Thyroid gland (tissue), 4 donors: ENCODE results near the gene AK8. TPM values are rescaled to one million over a fixed set of nuclear protein-coding genes. Genes with fewer than 3 reads are reported as not detected.

Experiments
- DNase-seq, 2 donors: peaks; one replicate each; pipeline ENCODE4 v3.0.0-alpha.2; 2019
- H3K27ac ChIP-seq, 3 donors: fragments of 200-600 bp; sonication (generic); 1 replicate in 2 of 3; 2 replicates in 1 of 3; pipeline ENCODE4 v1.5.1; 2016 to 2019; ENCODE audit warnings: mild to moderate bottlenecking in 1 of 3, moderate library complexity in 1 of 3
- H3K27me3 ChIP-seq: fragments of 200-600 bp; sonication (generic); one replicate; pipeline ENCODE4 v1.5.1; 2019
- H3K36me3 ChIP-seq, 2 donors: fragments of 200-600 bp; sonication (generic); one replicate each; pipeline ENCODE4 v1.5.1; 2016 to 2019
- H3K4me1 ChIP-seq, 2 donors: fragments of 200-600 bp; sonication (generic); one replicate each; pipeline ENCODE4 v1.5.1; 2017 to 2019
- H3K4me3 ChIP-seq, 3 donors: fragments of 200-600 bp; sonication (generic); replicated peaks in 1 of 3; 1 replicate in 2 of 3; 2 replicates in 1 of 3; pipeline ENCODE4 v1.5.1; 2016; ENCODE audit warnings: mild to moderate bottlenecking in 1 of 3
- H3K9me3 ChIP-seq: fragments of 200-600 bp; sonication (generic); one replicate; pipeline ENCODE4 v1.5.1; 2017
- POLR2A ChIP-seq, 2 donors: fragments of 450-650 bp; IDR thresholded peaks; one replicate each; pipeline ENCODE4 v1.6.1; 2017; ENCODE audit warnings: antibody characterized with exemption in 2 of 2, mild to moderate bottlenecking in 2 of 2, moderate library complexity in 1 of 2
- WGBS, 2 donors: methylation state at CpG; one replicate each; pipeline ENCODE4 v1.1.5; 2017; 5-methylcytosine and 5-hydroxymethylcytosine counted together
- intact Hi-C: fragments of 100-400 bp; cut with DNase I; formaldehyde crosslinking; loops from one replicate; pipeline ENCODE4 v1.15.1; 2023
- total RNA-seq, 4 donors: library from RNA; depleted of rRNA; stranded (reverse); fragments of >200 nt; gene quantifications; one replicate each; pipeline ENCODE4 v1.2.3, GENCODE V29; 2016
- TF ChIP-seq, protein P1 (sequence below), 6 experiments: fragments of 200-600 bp in 3 of 6; fragments of 450-650 bp in 3 of 6; sonication (generic) in 3 of 6; IDR thresholded peaks; one replicate each; pipeline ENCODE4 v1.5.1; 2016 to 2019; ENCODE audit warnings: antibody characterized with exemption in 6 of 6, mild to moderate bottlenecking in 2 of 6, inconsistent platforms in 1 of 6, moderate library complexity in 1 of 6

The AK8 gene
- total RNA-seq, 4 donors from 2014 or later: 5.4 to 9.9 (median 8.0) TPM

DNA sequence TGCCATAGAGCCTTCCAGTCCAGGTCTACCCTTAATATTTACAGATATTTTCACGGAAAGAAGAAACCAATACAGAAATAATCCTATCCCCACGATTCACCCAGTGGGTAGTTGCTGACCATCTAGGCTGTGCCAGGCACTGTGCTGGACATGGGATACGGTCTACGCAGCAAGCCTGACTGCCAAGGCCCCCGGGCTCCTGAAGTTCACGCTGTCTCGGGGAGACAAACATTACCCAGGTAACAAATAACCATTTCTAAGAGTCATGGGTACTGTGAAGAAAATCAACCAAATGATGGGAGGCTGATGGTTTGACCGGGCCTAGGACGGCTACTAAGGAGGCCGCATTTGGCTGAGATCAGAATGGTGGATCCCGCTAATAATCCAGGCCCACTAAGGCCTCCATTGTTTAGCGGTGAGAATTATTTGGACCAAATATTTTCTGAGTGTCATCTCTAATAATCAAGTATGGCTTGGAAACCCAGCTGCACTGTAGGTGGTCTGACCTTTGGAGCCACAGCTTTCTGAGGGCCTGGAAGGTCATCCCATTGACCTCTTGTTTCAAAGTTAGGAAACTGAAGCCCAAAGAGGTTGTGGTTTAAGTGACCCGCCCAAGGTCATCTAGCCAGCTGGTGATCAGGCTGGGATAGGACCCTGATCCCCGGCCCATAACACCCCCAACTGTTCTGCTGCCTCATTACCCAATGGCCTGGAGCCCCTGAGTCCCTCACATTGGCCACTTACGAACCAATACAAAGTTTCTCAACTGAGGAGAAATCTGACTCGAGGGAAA, 82.4 kb downstream of the AK8 start:
- TF ChIP-seq, protein P1, sequence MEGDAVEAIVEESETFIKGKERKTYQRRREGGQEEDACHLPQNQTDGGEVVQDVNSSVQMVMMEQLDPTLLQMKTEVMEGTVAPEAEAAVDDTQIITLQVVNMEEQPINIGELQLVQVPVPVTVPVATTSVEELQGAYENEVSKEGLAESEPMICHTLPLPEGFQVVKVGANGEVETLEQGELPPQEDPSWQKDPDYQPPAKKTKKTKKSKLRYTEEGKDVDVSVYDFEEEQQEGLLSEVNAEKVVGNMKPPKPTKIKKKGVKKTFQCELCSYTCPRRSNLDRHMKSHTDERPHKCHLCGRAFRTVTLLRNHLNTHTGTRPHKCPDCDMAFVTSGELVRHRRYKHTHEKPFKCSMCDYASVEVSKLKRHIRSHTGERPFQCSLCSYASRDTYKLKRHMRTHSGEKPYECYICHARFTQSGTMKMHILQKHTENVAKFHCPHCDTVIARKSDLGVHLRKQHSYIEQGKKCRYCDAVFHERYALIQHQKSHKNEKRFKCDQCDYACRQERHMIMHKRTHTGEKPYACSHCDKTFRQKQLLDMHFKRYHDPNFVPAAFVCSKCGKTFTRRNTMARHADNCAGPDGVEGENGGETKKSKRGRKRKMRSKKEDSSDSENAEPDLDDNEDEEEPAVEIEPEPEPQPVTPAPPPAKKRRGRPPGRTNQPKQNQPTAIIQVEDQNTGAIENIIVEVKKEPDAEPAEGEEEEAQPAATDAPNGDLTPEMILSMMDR (IDR thresholded peaks at IDR 0.05): no peak
- no peak for TF ChIP-seq POLR2A (IDR thresholded peaks at IDR 0.05)
- Histone ChIP-seq H3K4me1 (peaks cover 0 to 5% of the 10 kb centered on the region in 2 donors), H3K9me3 (no peaks in the 10 kb centered on the region), H3K4me3 (no peak overlapping the region), H3K36me3 (no peaks in the 10 kb centered on the region), H3K27me3 (no peaks in the 10 kb centered on the region), H3K27ac (no peak overlapping the region)
- WGBS, 2 donors: 86 to 93% methylated on average over 15 to 16 of the region's 16 CpGs
- DNase-seq: no peak
- intact Hi-C loops: loop anchor here (10.0 kb wide), 1 partner anchor 381 kb away; the partner anchor contains the start of gene CFAP77

GRCh38 chr9:132794730-132795380, 83.2 kb downstream of the AK8 start:
- peak in 1 of 2 donors; percentile 29 for DNase-seq
- Histone ChIP-seq H3K27me3 (no peaks in the 10 kb centered on the region), H3K27ac (no peak overlapping the region), H3K9me3 (no peaks in the 10 kb centered on the region), H3K36me3 (no peaks in the 10 kb centered on the region), H3K4me3 (no peak overlapping the region), H3K4me1 (peaks cover 0 to 2% of the 10 kb centered on the region in 2 donors)
- intact Hi-C loops: loop anchor here (10.0 kb wide), 1 partner anchor 380 kb away; the partner anchor contains the start of gene CFAP77
- TF ChIP-seq, protein P1 (IDR thresholded peaks at IDR 0.05): no peak
- no peak for TF ChIP-seq POLR2A (IDR thresholded peaks at IDR 0.05)
- 51 to 52% methylated on average over 13 of the region's 13 CpGs for WGBS, 2 donors

DNA sequence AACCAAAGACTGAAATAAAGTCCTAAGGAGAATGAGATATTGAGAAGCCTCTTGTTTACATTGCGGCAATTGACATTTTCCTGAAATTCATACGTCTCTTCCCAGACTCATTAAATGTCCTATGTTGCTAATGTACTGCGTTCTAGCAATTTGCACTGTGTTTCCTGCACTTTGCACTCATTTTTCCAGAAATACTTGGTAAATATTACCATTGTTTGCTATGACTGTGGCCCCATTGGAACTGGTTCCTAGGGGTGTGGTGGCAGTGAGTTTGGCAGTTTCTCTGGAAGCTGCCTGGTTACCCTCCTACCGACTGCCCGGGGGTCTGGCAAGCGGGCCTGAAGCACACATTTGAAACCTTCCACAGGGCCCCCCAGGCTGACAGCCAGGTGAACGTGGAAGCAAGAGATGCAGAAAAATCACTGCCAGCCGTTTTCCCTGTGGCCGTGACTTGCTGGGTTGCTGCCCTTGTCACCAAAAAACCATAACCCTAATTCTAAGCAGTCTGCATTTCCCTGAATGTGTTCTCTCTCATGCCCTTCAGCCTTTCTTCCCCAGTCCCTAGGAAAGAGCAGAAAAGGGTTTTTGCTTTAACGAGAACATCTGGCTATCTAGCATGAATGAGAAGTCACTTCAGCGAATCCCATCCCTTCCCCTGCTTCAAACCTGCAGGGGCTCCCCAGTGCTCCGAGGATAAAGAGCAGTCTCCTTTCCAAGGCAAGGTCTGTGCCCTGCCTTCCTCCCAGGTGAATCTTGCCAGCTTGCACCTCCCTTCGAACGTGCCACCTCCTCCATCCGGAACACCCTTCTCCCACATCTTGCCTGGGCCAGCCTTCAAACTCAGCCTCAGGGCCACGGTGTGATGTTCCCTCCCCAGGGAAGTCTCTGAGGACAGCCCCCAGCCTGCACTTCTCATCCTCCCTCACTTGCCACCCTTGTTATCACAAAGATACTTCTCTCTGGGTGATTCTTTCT, 84.2 kb downstream of the AK8 start:
- Histone ChIP-seq H3K4me1 (no peaks in the 10 kb centered on the region), H3K4me3 (no peak overlapping the region), H3K36me3 (no peaks in the 10 kb centered on the region), H3K9me3 (no peaks in the 10 kb centered on the region), H3K27me3 (no peaks in the 10 kb centered on the region), H3K27ac (no peak overlapping the region)
- DNase-seq: no peak
- 83 to 85% methylated on average over 16 of the region's 16 CpGs for WGBS, 2 donors
- TF ChIP-seq, protein P1 (IDR thresholded peaks at IDR 0.05): no peak
- no peak for TF ChIP-seq POLR2A (IDR thresholded peaks at IDR 0.05)
- intact Hi-C loops: loop anchor here (10.0 kb wide), 1 partner anchor 379 kb away; the partner anchor contains the start of gene CFAP77

- H3K4me1 ChIP-seq: no peaks in the 10 kb centered on the region
- no peak overlapping the region for H3K27ac ChIP-seq
- DNase-seq: no peak
- H3K36me3 ChIP-seq: no peaks in the 10 kb centered on the region
- intact Hi-C loops: loop anchor here (10.0 kb wide), 1 partner anchor 378 kb away; the partner anchor contains the start of gene CFAP77
- 75% methylated on average over 2 of the region's 9 CpGs; no CpG with 5 or more reads in 1 of the 2 donors for WGBS, 2 donors
- H3K27me3 ChIP-seq: no peaks in the 10 kb centered on the region
- TF ChIP-seq POLR2A (IDR thresholded peaks at IDR 0.05): no peak
- TF ChIP-seq, protein P1 (IDR thresholded peaks at IDR 0.05): no peak
- no peak overlapping the region for H3K4me3 ChIP-seq
- no peaks in the 10 kb centered on the region for H3K9me3 ChIP-seq
Observed at GRCh38 chr9:132792547-132792946, 85.5 kb downstream of the AK8 start.
